ENCODE results near the gene OR1C1.

- TF ChIP-seq POLR2A (IDR thresholded peaks at IDR 0.05; ENCODE audit: extremely low read depth, insufficient read length) = no peak
- TF ChIP-seq CTCF (IDR thresholded peaks at IDR 0.05; ENCODE audit: low read depth, low read length) = no peak
Measured at GRCh38 chr1:247738315-247738714, 22.0 kb downstream of the OR1C1 start, which contains the start of gene OR14K1.

Data from NB4 (cell line).